AG04450 (cell line): ENCODE results near the gene GOLGA6L2. TPM values are rescaled to one million over a fixed set of nuclear protein-coding genes. Genes with fewer than 3 reads are reported as not detected.
"Not testable (repeated sequence)": the region's sequence is repeated elsewhere in the genome, so short reads cannot be mapped to it uniquely, and the experiment has no call there.

Experiments used
- CTCF ChIA-PET: fragments of 300-600, 350-600 bp; formaldehyde crosslinking; extraction: SDS; loops from one replicate; lab custom pipeline; 2022; ENCODE audit warnings: antibody characterized with exemption, inconsistent platforms; lab: Charles Lee
- POLR2A ChIA-PET: fragments of 350-600 bp; formaldehyde crosslinking; extraction: SDS; loops from one replicate; lab custom pipeline; 2021; ENCODE audit warnings: antibody characterized with exemption, inconsistent platforms; lab: Yijun Ruan, JAX
- DNase-seq: peaks from one replicate; pipeline ENCODE4 v3.0.0-alpha.2; 2011; ENCODE audit warnings: low read depth, low spot score
- H3K27ac ChIP-seq: one replicate; pipeline ENCODE4 v1.5.1; 2012; ENCODE audit warnings: low read depth, low read length, control low read depth
- H3K27me3 ChIP-seq: one replicate; pipeline ENCODE4 v1.6.0; 2012; ENCODE audit warnings: low read length; ENCODE audit not compliant: control insufficient read depth, insufficient read depth
- H3K4me3 ChIP-seq: 2 replicates; pipeline ENCODE4 v1.5.1; 2011; ENCODE audit warnings: mild to moderate bottlenecking, low read depth, low read length, control low read depth
- H3K9me3 ChIP-seq: 2 replicates; pipeline ENCODE4 v1.5.1; 2012; ENCODE audit warnings: low read length; ENCODE audit not compliant: control insufficient read depth, insufficient read depth
- CTCF ChIP-seq: IDR thresholded peaks from 2 replicates; pipeline ENCODE4 v1.5.1; 2011; ENCODE audit warnings: low read depth, low read length, control low read depth, inconsistent platforms
- polyA plus RNA-seq: library from polyadenylated mRNA; depleted of rRNA; stranded (reverse); fragments of >200 nt; gene quantifications from 2 replicates; pipeline ENCODE4 v1.2.3, GENCODE V29; 2011

The GOLGA6L2 gene
- polyA plus RNA-seq, 1 experiment = not detected

DNA sequence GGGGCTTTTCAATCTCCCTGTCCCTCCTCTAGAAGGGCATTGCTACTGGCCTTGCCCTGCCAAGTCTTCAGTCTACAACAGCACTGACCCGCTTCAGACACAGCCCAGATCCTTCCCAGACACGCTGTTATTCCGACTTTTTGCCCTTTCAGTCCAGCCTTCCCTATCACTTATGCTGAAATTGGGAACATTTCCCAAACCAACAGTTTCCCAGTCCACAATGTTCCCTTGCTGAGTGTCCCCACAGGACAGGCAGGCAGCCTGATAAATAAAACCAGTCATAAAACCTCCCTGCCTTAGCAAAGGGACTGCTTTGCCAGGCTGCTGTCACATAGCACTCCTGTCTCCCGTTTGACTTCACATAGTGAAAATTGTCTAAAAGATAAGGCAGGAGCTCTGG is 43.5 kb downstream of the GOLGA6L2 start:
- Histone ChIP-seq H3K27ac (no peak overlapping the region), H3K9me3 (peaks cover 15% of the 10 kb centered on the region), H3K27me3 (no peaks in the 10 kb centered on the region), H3K4me3 (no peak overlapping the region)
- POLR2A ChIA-PET = no interaction called here
- CTCF ChIA-PET = no interaction called here
- DNase-seq = no peak
- TF ChIP-seq CTCF = no peak

GRCh38 chr15:23402544-23402943 is 44.5 kb downstream of the GOLGA6L2 start:
- no peak overlapping the region for H3K27ac ChIP-seq
- H3K27me3 ChIP-seq = no peaks in the 10 kb centered on the region
- TF ChIP-seq CTCF = no peak
- H3K4me3 ChIP-seq = no peak overlapping the region
- DNase-seq = no peak
- ChIA-PET POLR2A (no interaction called here), CTCF (no interaction called here)
- peaks cover 12% of the 10 kb centered on the region for H3K9me3 ChIP-seq

GRCh38 chr15:23402140-23402539 is 44.9 kb downstream of the GOLGA6L2 start:
- Histone ChIP-seq H3K27me3 (no peaks in the 10 kb centered on the region), H3K9me3 (peaks cover 12% of the 10 kb centered on the region), H3K27ac (no peak overlapping the region), H3K4me3 (no peak overlapping the region)
- ChIA-PET CTCF (no interaction called here), POLR2A (no interaction called here)
- no peak for DNase-seq
- no peak for TF ChIP-seq CTCF

- TF ChIP-seq CTCF = no peak
- ChIA-PET POLR2A (no interaction called here), CTCF (no interaction called here)
- H3K27ac ChIP-seq = no peak overlapping the region
- peaks cover 12% of the 10 kb centered on the region for H3K9me3 ChIP-seq
- DNase-seq = no peak
- no peaks in the 10 kb centered on the region for H3K27me3 ChIP-seq
- H3K4me3 ChIP-seq = no peak overlapping the region
These were observed 45.4 kb downstream of the GOLGA6L2 start for GRCh38 chr15:23401627-23402026.

DNA sequence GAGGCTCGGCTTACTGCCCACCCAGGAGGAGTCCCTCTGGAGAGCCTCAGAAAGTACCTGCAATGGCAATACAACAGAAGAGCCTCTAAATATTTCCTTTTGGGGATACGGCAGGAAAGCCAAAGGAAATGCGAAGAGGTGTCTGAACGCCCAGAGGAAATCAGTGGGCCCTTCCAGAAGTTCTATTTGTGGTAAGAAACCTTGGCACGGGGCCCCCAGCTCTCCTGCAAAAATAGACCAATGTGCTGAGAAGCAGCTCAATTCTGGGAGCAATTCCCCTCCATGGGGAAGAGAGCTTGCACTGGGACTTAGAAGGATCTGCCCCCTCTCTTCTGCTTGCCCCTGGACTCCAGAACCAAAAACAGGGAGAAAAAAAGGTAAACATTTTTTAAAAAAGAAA is 47.8 kb downstream of the GOLGA6L2 start:
- POLR2A ChIA-PET, CTCF ChIA-PET, H3K27ac ChIP-seq: not testable (repeated sequence)

GRCh38 chr15:23398357-23398756 is 48.7 kb downstream of the GOLGA6L2 start:
- CTCF ChIA-PET, POLR2A ChIA-PET, H3K27me3 ChIP-seq, H3K4me3 ChIP-seq, DNase-seq, H3K27ac ChIP-seq: not testable (repeated sequence)
- peaks cover 21% of the 10 kb centered on the region for H3K9me3 ChIP-seq

More for the DNA sequence above, 47.8 kb downstream of the GOLGA6L2 start:
- not testable (repeated sequence) for H3K4me3 ChIP-seq, H3K27me3 ChIP-seq, DNase-seq
- H3K9me3 ChIP-seq = peaks cover 21% of the 10 kb centered on the region
